Fibroblast of the aortic adventitia (primary cell): ENCODE results near the gene OR2T6. TPM values are rescaled to one million over a fixed set of nuclear protein-coding genes. Genes with fewer than 3 reads are reported as not detected.

Experiments
- total RNA-seq: library from RNA; depleted of rRNA; stranded (reverse); fragments of >200 nt; gene quantifications from 2 replicates; pipeline ENCODE4 v1.2.3, GENCODE V29; 2012; ENCODE audit warnings: low replicate concordance

OR2T6 gene
- total RNA-seq, 1 donor: not detected

Other genes starting within 250 kb of the OR2T6 start
- gene OR2M5, start 230.6 kb upstream of the OR2T6 start, total RNA-seq: not detected in 2 replicates
- gene OR2M2, start 200.9 kb upstream of the OR2T6 start, total RNA-seq: not detected in 2 replicates
- gene OR2M3, start 178.5 kb upstream of the OR2T6 start, total RNA-seq: under 0.01 TPM in 1 of 2 replicates, not detected in the other
- gene OR2M4, start 144.3 kb upstream of the OR2T6 start, total RNA-seq: not detected in 2 replicates
- gene OR2T33, start 97.8 kb upstream of the OR2T6 start, total RNA-seq: not detected in 2 replicates
- not detected in 2 replicates for gene OR2T12, start 72.3 kb upstream of the OR2T6 start, total RNA-seq
- gene OR2M7, start 51.2 kb upstream of the OR2T6 start, total RNA-seq: not detected in 2 replicates
- gene OR14C36, start 27.0 kb upstream of the OR2T6 start, total RNA-seq: not detected in 2 replicates
- not detected in 2 replicates for gene OR2T4, start 14.1 kb upstream of the OR2T6 start, total RNA-seq
- gene OR2T1, start 27.3 kb downstream of the OR2T6 start, total RNA-seq: not detected in 2 replicates
- gene OR2T2, start 69.9 kb downstream of the OR2T6 start, total RNA-seq: not detected in 2 replicates
- gene OR2T3, start 97.6 kb downstream of the OR2T6 start, total RNA-seq: not detected in 2 replicates
- not detected in 2 replicates for gene OR2T5, start 112.8 kb downstream of the OR2T6 start, total RNA-seq
- gene OR2G6, start 132.3 kb downstream of the OR2T6 start, total RNA-seq: not detected in 2 replicates
- not detected in 2 replicates for gene OR2T29, start 187.0 kb downstream of the OR2T6 start, total RNA-seq
- gene OR2T34, start 199.0 kb downstream of the OR2T6 start, total RNA-seq: not detected in 2 replicates
- gene OR2T10, start 222.0 kb downstream of the OR2T6 start, total RNA-seq: not detected in 2 replicates